Measurements from ENCODE around the gene LRRN3. TPM values are rescaled to one million over a fixed set of nuclear protein-coding genes. Genes with fewer than 3 reads are reported as not detected.

LRRN3 gene
- polyA plus RNA-seq, 1 of the 3 experiments (the other 2 are of a cell fraction), result 2.1 TPM

- no peak overlapping the region for H3K4me3 ChIP-seq (ENCODE audit: low read depth in 2 of 2, low read length in 1 of 2)
- H2AFZ ChIP-seq (ENCODE audit: low read depth), result no peak overlapping the region
- H3F3A ChIP-seq (replicated peaks; ENCODE audit: insufficient read depth), result peaks cover 6% of the 10 kb centered on the region
- ChIA-PET CTCF (interaction anchor here (0.6 kb wide), 1 partner anchor 10 kb away, joined by 3 read pairs; no protein-coding TSS in a partner anchor), POLR2A (no interaction called here)
- no peaks in the 10 kb centered on the region for H3K27me3 ChIP-seq (ENCODE audit: insufficient read depth)
- H3K27ac ChIP-seq (ENCODE audit: low read depth in 2 of 2, low read length in 1 of 2), result no peak overlapping the region
- no peak for DNase-seq
- no peaks in the 10 kb centered on the region for H4K20me1 ChIP-seq (ENCODE audit: insufficient read depth)
- TF ChIP-seq JUND (IDR thresholded peaks at IDR 0.05) (0 out of 2 replicates have a peak, but pooled peaks have one; percentile 1), RFX5 (IDR thresholded peaks at IDR 0.05; ENCODE audit: low read length) (no peak)
- H3K79me2 ChIP-seq (ENCODE audit: insufficient read depth), result no peaks in the 10 kb centered on the region
- H3K9ac ChIP-seq, result no peak overlapping the region
- H3K4me2 ChIP-seq, result no peak overlapping the region
- WGBS (ENCODE audit: low lambda C conversion rate), result 93% methylated on average over 6 of the region's 6 CpGs
- no peaks in the 10 kb centered on the region; a peak in 2 of 4 replicates for H3K4me1 ChIP-seq (ENCODE audit: control insufficient read depth in 1 of 2, insufficient read depth in 2 of 2, low read depth in 1 of 2, low read length in 1 of 2)
- no peaks in the 10 kb centered on the region for H3K9me2 ChIP-seq
- no peaks in the 10 kb centered on the region for H3K36me3 ChIP-seq (replicated peaks in 1 of 2; ENCODE audit: control insufficient read depth in 1 of 2, insufficient read depth in 2 of 2, low read length in 1 of 2)
- no peaks in the 10 kb centered on the region for H3K9me3 ChIP-seq
Observed at GRCh38 chr7:111074748-111075146, 16.2 kb upstream of the LRRN3 start.

DNA sequence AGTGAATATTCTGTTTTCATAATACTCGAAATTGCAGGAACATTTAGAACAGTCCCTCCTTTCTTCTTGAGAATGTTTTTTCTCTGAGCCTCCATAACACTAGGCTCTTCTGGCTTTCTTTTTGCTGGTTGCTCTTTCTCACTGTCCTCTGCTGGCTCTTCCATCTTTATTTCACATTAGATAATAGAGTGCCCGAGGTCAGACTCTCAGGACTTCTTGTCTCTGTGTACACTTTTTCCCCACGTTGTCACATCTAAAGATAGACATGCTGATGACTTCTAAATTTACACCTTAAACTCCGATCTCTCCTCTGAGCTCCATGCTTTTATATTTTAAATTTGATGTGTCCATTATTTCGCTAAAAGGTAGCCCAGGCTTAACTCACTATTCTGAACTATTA, 15.4 kb upstream of the LRRN3 start:
- H3K9ac ChIP-seq, result no peak overlapping the region
- H3K9me3 ChIP-seq, result no peaks in the 10 kb centered on the region
- no peak for TF ChIP-seq TCF12 (IDR thresholded peaks at IDR 0.05)
- ChIA-PET CTCF (interaction anchor here (1.3 kb wide), 1 partner anchor 15 kb away, joined by 3 read pairs; the partner anchor contains the start of gene LRRN3), POLR2A (no interaction called here)
- H3K27me3 ChIP-seq (ENCODE audit: insufficient read depth), result no peaks in the 10 kb centered on the region
- H3K36me3 ChIP-seq (replicated peaks in 1 of 2; ENCODE audit: control insufficient read depth in 1 of 2, insufficient read depth in 2 of 2, low read length in 1 of 2), result no peaks in the 10 kb centered on the region
- no peak for DNase-seq
- no peak overlapping the region for H3K27ac ChIP-seq (ENCODE audit: low read depth in 2 of 2, low read length in 1 of 2)
- WGBS (ENCODE audit: low lambda C conversion rate), result 92% methylated on average over 5 of the region's 5 CpGs
- H4K20me1 ChIP-seq (ENCODE audit: insufficient read depth), result no peaks in the 10 kb centered on the region
- no peak overlapping the region for H3K4me3 ChIP-seq (ENCODE audit: low read depth in 2 of 2, low read length in 1 of 2)
- H3F3A ChIP-seq (replicated peaks; ENCODE audit: insufficient read depth), result peaks cover 6% of the 10 kb centered on the region
- H3K4me1 ChIP-seq (ENCODE audit: control insufficient read depth in 1 of 2, insufficient read depth in 2 of 2, low read depth in 1 of 2, low read length in 1 of 2), result no peaks in the 10 kb centered on the region; a peak in 2 of 4 replicates
- no peaks in the 10 kb centered on the region for H3K79me2 ChIP-seq (ENCODE audit: insufficient read depth)
- H3K4me2 ChIP-seq, result no peak overlapping the region
- H2AFZ ChIP-seq (ENCODE audit: low read depth), result no peak overlapping the region
- H3K9me2 ChIP-seq, result no peaks in the 10 kb centered on the region

DNA sequence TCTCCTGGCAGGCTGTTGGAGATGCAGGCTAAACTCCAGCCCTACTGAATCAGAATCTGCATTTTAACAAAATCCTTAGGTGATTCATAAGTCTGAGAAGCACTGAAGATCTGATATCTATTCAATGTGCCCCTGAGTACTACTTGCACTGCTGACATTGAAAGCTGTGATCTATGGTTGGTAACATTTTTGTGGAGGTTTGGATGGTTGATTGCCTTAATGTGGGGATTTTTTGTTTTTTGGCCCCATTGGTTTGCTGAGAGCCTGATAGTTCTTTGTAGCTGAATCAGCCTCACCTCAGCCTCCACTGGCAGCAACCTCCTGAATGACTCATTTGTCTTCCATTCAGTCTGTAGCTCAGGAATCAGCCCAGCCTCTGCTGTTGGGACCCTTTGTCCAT, 14.7 kb upstream of the LRRN3 start:
- ChIA-PET CTCF (interaction anchor here (1.3 kb wide), 1 partner anchor 14 kb away, joined by 3 read pairs; the partner anchor contains the start of gene LRRN3), POLR2A (no interaction called here)
- Histone ChIP-seq H3K9ac (no peak overlapping the region), H3K27ac (ENCODE audit: low read depth in 2 of 2, low read length in 1 of 2) (no peak overlapping the region), H3K27me3 (ENCODE audit: insufficient read depth) (no peaks in the 10 kb centered on the region), H4K20me1 (ENCODE audit: insufficient read depth) (no peaks in the 10 kb centered on the region), H3K4me2 (no peak overlapping the region), H3K36me3 (replicated peaks in 1 of 2; ENCODE audit: control insufficient read depth in 1 of 2, insufficient read depth in 2 of 2, low read length in 1 of 2) (no peaks in the 10 kb centered on the region), H3K4me1 (ENCODE audit: control insufficient read depth in 1 of 2, insufficient read depth in 2 of 2, low read depth in 1 of 2, low read length in 1 of 2) (no peaks in the 10 kb centered on the region; a peak in 2 of 4 replicates), H3K9me2 (no peaks in the 10 kb centered on the region), H3F3A (replicated peaks; ENCODE audit: insufficient read depth) (peaks cover 6% of the 10 kb centered on the region), H2AFZ (ENCODE audit: low read depth) (no peak overlapping the region), H3K9me3 (no peaks in the 10 kb centered on the region), H3K4me3 (ENCODE audit: low read depth in 2 of 2, low read length in 1 of 2) (no peak overlapping the region), H3K79me2 (ENCODE audit: insufficient read depth) (no peaks in the 10 kb centered on the region)
- no peak for DNase-seq
- TF ChIP-seq RAD21 (IDR thresholded peaks at IDR 0.05; ENCODE audit: low read length), result no peak
- TF ChIP-seq PBX3 (IDR thresholded peaks at IDR 0.05), result peak; percentile 81
- no peak for TF ChIP-seq FOXJ3 (CRISPR knock-in tag; IDR thresholded peaks at IDR 0.05)
- TF ChIP-seq, protein P1, sequence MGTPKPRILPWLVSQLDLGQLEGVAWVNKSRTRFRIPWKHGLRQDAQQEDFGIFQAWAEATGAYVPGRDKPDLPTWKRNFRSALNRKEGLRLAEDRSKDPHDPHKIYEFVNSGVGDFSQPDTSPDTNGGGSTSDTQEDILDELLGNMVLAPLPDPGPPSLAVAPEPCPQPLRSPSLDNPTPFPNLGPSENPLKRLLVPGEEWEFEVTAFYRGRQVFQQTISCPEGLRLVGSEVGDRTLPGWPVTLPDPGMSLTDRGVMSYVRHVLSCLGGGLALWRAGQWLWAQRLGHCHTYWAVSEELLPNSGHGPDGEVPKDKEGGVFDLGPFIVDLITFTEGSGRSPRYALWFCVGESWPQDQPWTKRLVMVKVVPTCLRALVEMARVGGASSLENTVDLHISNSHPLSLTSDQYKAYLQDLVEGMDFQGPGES (IDR thresholded peaks at IDR 0.05; ENCODE audit: low read depth, low read length), result no peak
- no peak for TF ChIP-seq RCOR1 (IDR thresholded peaks at IDR 0.05; ENCODE audit: low read length)
- TF ChIP-seq FOXM1 (IDR thresholded peaks at IDR 0.05; ENCODE audit: low read depth), result 0 out of 2 replicates have a peak, but pooled peaks have one; percentile 29
- TF ChIP-seq FOSL2 (IDR thresholded peaks at IDR 0.05; ENCODE audit: borderline replicate concordance, low read depth), result peak; percentile 87
- TF ChIP-seq CHD2 (IDR thresholded peaks at IDR 0.05; ENCODE audit: low read length, partially characterized antibody), result no peak
- TF ChIP-seq NRF1 (IDR thresholded peaks at IDR 0.05; ENCODE audit: low read depth, low read length), result no peak
- no peak for TF ChIP-seq TEAD4 (IDR thresholded peaks at IDR 0.05; ENCODE audit: borderline replicate concordance, insufficient read depth)
- no peak for TF ChIP-seq POLR2AphosphoS5 (IDR thresholded peaks at IDR 0.05; ENCODE audit: low read depth, low read length)
- TF ChIP-seq, protein P2, sequence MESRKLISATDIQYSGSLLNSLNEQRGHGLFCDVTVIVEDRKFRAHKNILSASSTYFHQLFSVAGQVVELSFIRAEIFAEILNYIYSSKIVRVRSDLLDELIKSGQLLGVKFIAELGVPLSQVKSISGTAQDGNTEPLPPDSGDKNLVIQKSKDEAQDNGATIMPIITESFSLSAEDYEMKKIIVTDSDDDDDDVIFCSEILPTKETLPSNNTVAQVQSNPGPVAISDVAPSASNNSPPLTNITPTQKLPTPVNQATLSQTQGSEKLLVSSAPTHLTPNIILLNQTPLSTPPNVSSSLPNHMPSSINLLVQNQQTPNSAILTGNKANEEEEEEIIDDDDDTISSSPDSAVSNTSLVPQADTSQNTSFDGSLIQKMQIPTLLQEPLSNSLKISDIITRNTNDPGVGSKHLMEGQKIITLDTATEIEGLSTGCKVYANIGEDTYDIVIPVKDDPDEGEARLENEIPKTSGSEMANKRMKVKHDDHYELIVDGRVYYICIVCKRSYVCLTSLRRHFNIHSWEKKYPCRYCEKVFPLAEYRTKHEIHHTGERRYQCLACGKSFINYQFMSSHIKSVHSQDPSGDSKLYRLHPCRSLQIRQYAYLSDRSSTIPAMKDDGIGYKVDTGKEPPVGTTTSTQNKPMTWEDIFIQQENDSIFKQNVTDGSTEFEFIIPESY (IDR thresholded peaks at IDR 0.05; ENCODE audit: borderline replicate concordance, low read depth), result no peak
- no peak for TF ChIP-seq RXRA (IDR thresholded peaks at IDR 0.05; ENCODE audit: borderline replicate concordance, low read depth)
- TF ChIP-seq MEF2A (IDR thresholded peaks at IDR 0.05; ENCODE audit: borderline replicate concordance, low read depth), result no peak

Data from SK-N-SH (cell line).